ENCODE measurements around the gene PCCB. TPM values are rescaled to one million over a fixed set of nuclear protein-coding genes. Genes with fewer than 3 reads are reported as not detected.
"Not testable (repeated sequence)": the region's sequence is repeated elsewhere in the genome, so short reads cannot be mapped to it uniquely, and the experiment has no call there.

Gene PCCB
- total RNA-seq, 1 donor from 2014 or later = 28.1 TPM

GRCh38 chr3:136270179-136270578, 20.0 kb downstream of the PCCB start:
- DNase-seq = no peak
- Mint-ChIP-seq H3K9me3 (ENCODE audit: unreplicated experiment) (no peaks in the 10 kb centered on the region), H3K4me1 (ENCODE audit: low read depth, unreplicated experiment) (no peaks in the 10 kb centered on the region), H3K4me3 (ENCODE audit: unreplicated experiment) (no peak overlapping the region), H3K36me3 (ENCODE audit: unreplicated experiment) (no peaks in the 10 kb centered on the region), H3K27me3 (ENCODE audit: unreplicated experiment) (no peaks in the 10 kb centered on the region), H3K27ac (ENCODE audit: unreplicated experiment) (no peak overlapping the region)
- TF ChIP-seq, protein P1, sequence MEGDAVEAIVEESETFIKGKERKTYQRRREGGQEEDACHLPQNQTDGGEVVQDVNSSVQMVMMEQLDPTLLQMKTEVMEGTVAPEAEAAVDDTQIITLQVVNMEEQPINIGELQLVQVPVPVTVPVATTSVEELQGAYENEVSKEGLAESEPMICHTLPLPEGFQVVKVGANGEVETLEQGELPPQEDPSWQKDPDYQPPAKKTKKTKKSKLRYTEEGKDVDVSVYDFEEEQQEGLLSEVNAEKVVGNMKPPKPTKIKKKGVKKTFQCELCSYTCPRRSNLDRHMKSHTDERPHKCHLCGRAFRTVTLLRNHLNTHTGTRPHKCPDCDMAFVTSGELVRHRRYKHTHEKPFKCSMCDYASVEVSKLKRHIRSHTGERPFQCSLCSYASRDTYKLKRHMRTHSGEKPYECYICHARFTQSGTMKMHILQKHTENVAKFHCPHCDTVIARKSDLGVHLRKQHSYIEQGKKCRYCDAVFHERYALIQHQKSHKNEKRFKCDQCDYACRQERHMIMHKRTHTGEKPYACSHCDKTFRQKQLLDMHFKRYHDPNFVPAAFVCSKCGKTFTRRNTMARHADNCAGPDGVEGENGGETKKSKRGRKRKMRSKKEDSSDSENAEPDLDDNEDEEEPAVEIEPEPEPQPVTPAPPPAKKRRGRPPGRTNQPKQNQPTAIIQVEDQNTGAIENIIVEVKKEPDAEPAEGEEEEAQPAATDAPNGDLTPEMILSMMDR (IDR thresholded peaks at IDR 0.05; ENCODE audit: partially characterized antibody, unreplicated experiment) = no peak

- not testable (repeated sequence) for H3K4me1 Mint-ChIP-seq (ENCODE audit: low read depth, unreplicated experiment); H3K27ac Mint-ChIP-seq (ENCODE audit: unreplicated experiment); H3K4me3 Mint-ChIP-seq (ENCODE audit: unreplicated experiment); H3K9me3 Mint-ChIP-seq (ENCODE audit: unreplicated experiment); H3K36me3 Mint-ChIP-seq (ENCODE audit: unreplicated experiment); DNase-seq; H3K27me3 Mint-ChIP-seq (ENCODE audit: unreplicated experiment)
These were observed 21.5 kb downstream of the PCCB start for GRCh38 chr3:136271626-136272025.

- Mint-ChIP-seq H3K9me3 (ENCODE audit: unreplicated experiment) (peaks cover 2% of the 10 kb centered on the region), H3K27ac (ENCODE audit: unreplicated experiment) (no peak overlapping the region), H3K36me3 (ENCODE audit: unreplicated experiment) (no peaks in the 10 kb centered on the region), H3K27me3 (ENCODE audit: unreplicated experiment) (no peaks in the 10 kb centered on the region), H3K4me3 (ENCODE audit: unreplicated experiment) (no peak overlapping the region), H3K4me1 (ENCODE audit: low read depth, unreplicated experiment) (peaks cover 2% of the 10 kb centered on the region)
- no peak for DNase-seq
- TF ChIP-seq, protein P1 (IDR thresholded peaks at IDR 0.05; ENCODE audit: partially characterized antibody, unreplicated experiment) = no peak
These were observed 26.1 kb downstream of the PCCB start for GRCh38 chr3:136276049-136276755.

DNA sequence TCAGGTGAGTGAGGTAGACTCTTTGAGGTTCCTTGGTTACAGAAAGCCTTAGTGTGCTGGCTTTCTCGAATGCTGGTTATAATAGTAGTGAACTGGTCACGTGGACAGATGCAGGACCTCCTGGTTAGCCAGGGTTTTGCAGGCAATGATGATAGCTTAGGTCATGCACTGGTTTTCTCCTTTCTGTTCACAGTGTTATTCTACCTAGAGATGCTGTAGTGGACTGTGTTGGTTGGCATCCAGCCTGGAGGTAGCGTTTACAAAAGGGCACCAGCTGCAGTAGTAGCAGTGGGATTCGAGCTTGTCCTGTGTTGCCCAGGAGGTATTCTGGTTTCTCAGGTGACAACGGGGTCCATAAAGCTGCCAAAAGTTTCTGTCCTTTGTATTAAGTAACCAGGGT, 27.0 kb downstream of the PCCB start:
- H3K9me3 Mint-ChIP-seq (ENCODE audit: unreplicated experiment) = peaks cover 4% of the 10 kb centered on the region
- H3K4me3 Mint-ChIP-seq (ENCODE audit: unreplicated experiment) = no peak overlapping the region
- TF ChIP-seq, protein P1 (IDR thresholded peaks at IDR 0.05; ENCODE audit: partially characterized antibody, unreplicated experiment) = no peak
- H3K27me3 Mint-ChIP-seq (ENCODE audit: unreplicated experiment) = no peaks in the 10 kb centered on the region
- no peak for DNase-seq
- no peaks in the 10 kb centered on the region for H3K36me3 Mint-ChIP-seq (ENCODE audit: unreplicated experiment)
- no peak overlapping the region for H3K27ac Mint-ChIP-seq (ENCODE audit: unreplicated experiment)
- H3K4me1 Mint-ChIP-seq (ENCODE audit: low read depth, unreplicated experiment) = peaks cover 2% of the 10 kb centered on the region

DNA sequence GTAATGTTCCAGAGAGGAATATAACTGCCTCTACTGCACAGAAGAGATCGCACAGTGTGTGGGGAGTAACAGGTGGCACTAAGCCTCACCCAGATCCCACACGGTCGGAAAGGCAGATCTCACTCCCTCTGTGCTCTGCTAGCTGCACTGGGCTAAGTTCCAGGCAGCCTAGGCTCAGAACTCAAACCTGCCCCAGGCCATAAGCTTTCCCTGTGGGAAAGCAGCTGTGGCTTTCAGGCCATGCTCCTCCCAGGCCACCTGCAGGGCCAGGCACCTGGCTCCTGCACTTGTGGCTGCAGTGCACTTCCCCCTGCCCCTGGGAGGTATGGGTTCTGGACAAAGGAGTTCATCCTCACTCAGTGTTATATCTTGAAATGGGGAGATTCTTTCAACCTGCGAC, 27.5 kb downstream of the PCCB start:
- H3K27me3 Mint-ChIP-seq (ENCODE audit: unreplicated experiment) = no peaks in the 10 kb centered on the region
- H3K9me3 Mint-ChIP-seq (ENCODE audit: unreplicated experiment) = peaks cover 4% of the 10 kb centered on the region
- DNase-seq = no peak
- no peaks in the 10 kb centered on the region for H3K36me3 Mint-ChIP-seq (ENCODE audit: unreplicated experiment)
- no peak overlapping the region for H3K4me3 Mint-ChIP-seq (ENCODE audit: unreplicated experiment)
- H3K4me1 Mint-ChIP-seq (ENCODE audit: low read depth, unreplicated experiment) = peaks cover 2% of the 10 kb centered on the region
- TF ChIP-seq, protein P1 (IDR thresholded peaks at IDR 0.05; ENCODE audit: partially characterized antibody, unreplicated experiment) = no peak
- H3K27ac Mint-ChIP-seq (ENCODE audit: unreplicated experiment) = no peak overlapping the region

All from glutamatergic neuron (in vitro differentiated cells).